GM19372 (cell line): Measurements from ENCODE around the gene RHOV.

Source experiments
- ATAC-seq: cut with Tn5 transposase; IDR thresholded peaks from one replicate; pipeline ENCODE4 v1.9.1; 2021; ENCODE audit warnings: mild to moderate bottlenecking, low read depth, moderate library complexity; ENCODE audit not compliant: unreplicated experiment

RHOV gene

DNA sequence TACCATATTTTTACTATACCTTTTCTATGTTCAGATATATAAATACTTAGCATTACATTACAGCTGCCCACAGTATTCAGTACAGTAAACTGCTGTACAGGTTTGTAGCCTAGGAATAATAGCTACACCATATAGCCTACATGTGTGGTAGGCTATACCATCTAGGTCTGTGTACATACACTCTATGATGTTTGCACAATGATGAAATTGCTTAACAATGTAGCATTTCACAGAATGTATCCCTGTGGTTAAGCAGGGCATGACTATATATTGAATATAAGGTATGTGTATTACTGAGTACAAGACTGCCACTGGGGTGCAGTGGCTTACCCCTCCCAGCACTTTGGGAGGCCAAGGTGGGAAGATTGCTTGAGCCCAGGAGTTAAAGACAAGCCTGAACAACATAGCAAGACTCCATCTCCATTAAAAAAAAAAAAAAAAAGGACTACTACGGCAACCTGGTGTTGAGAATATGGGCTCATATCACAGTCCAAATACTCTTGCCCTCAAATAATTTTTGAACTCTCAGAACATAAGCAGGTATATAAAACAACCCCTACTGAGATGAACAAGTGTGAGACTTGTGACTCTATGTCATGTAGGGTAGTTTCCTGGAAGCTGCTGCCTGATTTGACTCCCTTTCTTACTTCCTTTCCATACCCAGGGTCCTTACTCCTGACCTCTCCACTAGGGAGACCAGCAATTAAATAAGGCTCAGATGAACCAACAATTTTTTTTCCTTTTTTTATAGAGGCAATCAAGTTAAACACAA is 50.3 kb downstream of the RHOV start:
- no peak for ATAC-seq
